Skeletal muscle cell (primary cell): ENCODE results near the gene SMG7.
"Not testable (repeated sequence)": the region's sequence is repeated elsewhere in the genome, so short reads cannot be mapped to it uniquely, and the experiment has no call there.

Experiments used
- DNase-seq: peaks from one replicate; pipeline ENCODE4 v3.0.0-alpha.2; 2010; ENCODE audit warnings: low read depth
- H3K4me3 ChIP-seq: 2 replicates; pipeline ENCODE4 v1.5.1; 2011; ENCODE audit warnings: low read depth, mild to moderate bottlenecking, control low read depth, low read length, moderate library complexity

SMG7 gene, protein sequence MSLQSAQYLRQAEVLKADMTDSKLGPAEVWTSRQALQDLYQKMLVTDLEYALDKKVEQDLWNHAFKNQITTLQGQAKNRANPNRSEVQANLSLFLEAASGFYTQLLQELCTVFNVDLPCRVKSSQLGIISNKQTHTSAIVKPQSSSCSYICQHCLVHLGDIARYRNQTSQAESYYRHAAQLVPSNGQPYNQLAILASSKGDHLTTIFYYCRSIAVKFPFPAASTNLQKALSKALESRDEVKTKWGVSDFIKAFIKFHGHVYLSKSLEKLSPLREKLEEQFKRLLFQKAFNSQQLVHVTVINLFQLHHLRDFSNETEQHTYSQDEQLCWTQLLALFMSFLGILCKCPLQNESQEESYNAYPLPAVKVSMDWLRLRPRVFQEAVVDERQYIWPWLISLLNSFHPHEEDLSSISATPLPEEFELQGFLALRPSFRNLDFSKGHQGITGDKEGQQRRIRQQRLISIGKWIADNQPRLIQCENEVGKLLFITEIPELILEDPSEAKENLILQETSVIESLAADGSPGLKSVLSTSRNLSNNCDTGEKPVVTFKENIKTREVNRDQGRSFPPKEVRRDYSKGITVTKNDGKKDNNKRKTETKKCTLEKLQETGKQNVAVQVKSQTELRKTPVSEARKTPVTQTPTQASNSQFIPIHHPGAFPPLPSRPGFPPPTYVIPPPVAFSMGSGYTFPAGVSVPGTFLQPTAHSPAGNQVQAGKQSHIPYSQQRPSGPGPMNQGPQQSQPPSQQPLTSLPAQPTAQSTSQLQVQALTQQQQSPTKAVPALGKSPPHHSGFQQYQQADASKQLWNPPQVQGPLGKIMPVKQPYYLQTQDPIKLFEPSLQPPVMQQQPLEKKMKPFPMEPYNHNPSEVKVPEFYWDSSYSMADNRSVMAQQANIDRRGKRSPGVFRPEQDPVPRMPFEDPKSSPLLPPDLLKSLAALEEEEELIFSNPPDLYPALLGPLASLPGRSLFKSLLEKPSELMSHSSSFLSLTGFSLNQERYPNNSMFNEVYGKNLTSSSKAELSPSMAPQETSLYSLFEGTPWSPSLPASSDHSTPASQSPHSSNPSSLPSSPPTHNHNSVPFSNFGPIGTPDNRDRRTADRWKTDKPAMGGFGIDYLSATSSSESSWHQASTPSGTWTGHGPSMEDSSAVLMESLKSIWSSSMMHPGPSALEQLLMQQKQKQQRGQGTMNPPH

DNA sequence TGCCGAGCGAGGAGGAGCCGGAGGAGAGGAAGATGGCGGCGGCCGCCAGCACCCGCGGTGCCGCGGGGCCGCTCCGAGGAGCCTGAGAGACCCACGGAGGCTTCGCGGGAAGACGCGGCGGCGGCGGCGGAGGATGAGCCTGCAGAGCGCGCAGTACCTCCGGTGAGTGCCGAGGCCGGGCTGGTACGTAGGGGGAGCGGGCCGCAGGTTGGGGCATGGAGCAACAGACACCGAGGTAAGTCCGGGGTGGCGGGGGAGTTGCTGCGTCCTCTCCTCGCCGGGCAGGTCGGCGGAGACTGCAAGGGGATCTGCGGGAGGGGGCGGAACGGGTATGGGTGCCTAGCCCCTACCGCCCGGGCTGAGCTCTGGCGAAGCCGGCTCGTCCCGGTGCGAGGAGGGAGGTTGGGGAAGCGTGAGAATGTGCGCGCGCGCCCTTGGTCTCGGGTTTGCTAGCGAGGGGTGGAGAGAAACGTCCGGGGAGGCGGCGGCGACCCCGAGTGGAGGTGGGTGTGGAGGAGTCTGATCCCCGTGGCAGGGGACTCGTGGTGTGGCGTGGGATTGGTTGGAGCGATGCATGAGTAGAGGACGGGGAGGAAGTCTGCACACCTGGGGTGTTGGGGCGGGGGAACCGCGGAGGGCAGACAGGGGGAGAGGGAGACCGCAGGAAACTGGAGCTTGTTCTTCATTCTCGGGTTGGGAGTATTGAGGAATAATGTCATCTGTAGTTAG, at the start of gene SMG7:
TSS of gene SMG7 (plus strand) at position 12 of the 729 bp plus-strand sequence. CDS start at position 134, 122 bp downstream.
- no peak for DNase-seq

DNA sequence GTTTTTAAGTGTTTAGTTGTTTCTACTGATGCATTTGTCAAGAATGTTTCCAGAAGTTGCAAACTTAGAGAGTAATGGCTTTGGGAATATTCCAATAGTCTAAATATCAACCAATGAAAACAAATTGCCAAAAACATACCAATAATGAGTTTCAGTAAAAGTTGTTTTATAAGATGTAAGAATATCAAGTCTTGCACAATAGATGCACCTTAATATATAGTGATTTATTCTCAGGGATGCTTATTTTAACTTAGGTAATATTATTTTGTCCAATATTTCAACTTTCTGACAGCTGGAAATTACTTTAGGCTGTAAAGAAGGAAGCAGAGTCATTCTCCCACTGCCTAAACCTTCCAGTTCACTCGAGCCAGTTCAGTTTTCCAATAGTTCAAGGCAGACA, 48.8 kb upstream of the SMG7 start:
- no peak overlapping the region for H3K4me3 ChIP-seq
- no peak for DNase-seq

More for the DNA sequence above, at the start of gene SMG7:
- H3K4me3 ChIP-seq, result peak within 1 kb of the TSS; percentile 86

DNA sequence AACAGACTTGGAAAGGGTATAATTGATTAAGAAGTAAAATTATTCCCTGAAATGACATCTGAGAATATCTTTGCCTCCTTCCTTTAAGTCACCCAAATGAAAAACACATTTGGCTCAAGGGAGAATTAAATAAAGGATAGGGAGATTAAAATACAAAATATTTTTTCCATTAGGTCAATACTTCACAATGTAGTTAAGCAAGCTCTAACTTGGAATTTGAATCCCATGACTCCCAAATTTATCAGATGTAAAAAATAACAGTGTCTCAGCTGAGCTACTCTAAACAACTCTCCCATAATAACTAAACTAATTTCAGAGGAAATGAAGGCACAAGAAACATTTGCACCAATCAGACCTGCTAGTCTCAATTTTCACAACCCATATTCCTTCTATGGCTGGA, 47.6 kb upstream of the SMG7 start:
- no peak for DNase-seq
- H3K4me3 ChIP-seq, result no peak overlapping the region

DNA sequence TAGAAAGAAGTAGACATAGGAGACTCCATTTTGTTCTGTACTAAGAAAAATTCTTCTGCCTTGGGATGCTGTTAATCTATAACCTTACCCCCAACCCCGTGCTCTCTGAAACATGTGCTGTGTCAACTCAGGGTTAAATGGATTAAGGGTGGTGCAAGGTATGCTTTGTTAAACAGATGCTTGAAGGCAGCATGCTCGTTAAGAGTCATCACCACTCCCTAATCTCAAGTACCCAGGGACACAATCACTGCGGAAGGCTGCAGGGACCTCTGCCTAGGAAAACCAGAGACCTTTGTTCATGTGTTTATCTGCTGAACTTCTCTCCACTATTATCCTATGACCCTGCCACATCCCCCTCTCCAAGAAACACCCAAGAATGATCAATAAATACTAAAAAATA, 44.7 kb upstream of the SMG7 start:
- DNase-seq, H3K4me3 ChIP-seq: not testable (repeated sequence)

DNA sequence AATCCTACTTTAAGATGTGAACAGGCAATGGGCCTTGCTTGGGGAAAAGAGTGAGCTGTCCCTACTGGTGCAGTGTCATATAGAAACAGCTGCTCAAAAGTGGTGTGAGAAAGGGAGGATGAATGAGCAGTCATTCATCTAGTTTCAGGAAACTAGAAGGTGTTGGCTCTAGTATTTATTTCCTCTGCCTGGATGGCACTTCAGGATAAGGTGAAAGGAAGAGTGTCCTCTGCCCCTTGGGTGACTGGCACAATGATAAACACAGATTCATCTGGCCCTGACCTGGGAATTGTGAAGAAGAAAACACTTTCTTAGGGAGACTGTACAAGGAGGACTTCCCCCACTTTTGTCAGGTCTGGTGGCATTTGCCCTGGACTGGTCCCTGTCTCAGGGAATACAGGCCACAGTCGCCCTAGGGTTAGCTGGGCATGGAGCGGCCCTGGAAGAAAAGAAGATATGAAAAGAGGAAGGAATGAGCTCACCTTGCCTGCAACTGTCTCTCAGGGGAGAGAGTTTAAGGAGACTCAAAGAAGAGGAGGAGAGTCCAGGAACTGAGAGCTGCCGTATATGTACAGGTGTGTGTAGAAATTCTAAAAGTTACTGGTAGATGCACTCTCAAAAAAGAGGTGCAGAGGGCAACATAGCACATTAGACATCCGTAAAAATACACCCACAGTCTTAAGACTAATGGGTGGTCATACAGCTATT, 40.3 kb upstream of the SMG7 start:
- no peak overlapping the region for H3K4me3 ChIP-seq
- DNase-seq, result no peak

DNA sequence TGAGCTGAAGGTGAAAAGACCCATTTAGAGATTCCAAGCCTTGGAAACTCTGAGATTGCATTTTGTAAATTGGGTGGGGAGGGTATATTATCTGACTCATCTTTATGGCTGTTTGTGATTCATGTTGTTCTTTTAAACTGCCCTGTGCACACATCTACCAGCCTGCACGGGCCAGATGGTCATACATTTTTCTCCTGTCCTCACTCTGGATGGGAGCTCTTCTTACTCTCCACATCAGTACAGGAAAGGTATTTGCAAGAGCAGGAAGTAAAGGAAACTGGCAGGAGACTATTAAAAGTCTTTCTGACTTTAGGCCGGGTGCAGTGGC, 39.8 kb upstream of the SMG7 start:
- no peak for DNase-seq
- no peak overlapping the region for H3K4me3 ChIP-seq

DNA sequence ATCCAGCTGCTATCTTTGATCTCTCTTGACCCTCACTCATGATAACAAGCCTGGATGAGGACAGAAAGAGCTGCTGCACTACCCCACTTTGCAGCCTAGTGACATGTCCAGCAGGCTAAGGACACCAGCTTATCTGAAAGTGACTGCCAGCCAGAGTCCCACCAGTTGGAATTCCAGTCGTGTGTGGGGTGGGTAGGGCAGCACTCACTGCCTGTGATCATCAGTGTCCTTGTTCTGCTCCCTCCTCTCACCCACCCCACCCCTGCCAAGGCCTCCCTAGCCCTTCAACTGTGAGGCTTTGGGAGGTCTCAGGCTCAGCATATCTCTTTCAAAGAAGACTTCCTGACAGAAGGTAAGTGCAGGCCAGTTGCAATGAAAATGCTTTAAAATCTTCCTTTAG, 38.6 kb upstream of the SMG7 start:
- no peak for DNase-seq
- no peak overlapping the region for H3K4me3 ChIP-seq

DNA sequence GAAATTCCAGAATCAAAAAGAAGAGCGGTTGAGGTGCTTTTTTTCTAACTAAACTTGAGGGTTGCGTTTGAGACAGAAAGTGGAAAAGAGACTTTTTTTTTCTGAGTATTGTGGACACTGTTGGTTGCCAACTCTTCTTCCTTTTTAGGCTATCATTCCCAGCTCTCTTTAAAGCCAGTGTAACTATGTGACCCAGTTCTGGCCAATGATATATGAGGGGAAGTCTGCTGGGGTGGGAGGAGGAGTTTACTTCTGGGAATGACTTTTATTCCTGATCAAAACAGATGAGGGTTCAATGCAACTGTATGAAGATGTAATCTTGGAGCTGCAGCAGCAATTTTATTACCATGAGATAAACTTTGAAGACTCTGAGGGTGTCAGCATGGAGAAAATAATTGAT, 36.8 kb upstream of the SMG7 start:
- DNase-seq, result no peak
- H3K4me3 ChIP-seq, result no peak overlapping the region

DNA sequence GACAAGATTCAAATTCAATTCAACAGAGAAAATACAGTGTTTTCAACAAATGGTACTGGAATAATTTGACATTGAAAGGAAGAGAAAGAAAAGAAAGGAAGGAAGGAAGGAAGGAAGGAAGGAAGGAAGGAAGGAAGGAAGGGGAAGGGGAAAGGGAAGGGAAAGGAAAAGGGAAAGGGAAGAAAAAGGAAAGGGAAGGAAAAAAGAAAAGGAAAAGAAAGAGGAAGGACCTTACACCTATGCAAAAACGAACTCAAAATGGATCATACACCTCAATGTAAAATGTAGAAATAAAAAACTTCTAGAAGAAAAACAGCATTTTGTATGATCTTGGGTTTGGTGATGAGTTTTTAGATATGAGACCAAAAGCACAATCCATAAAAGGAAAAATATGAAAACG, 34.2 kb upstream of the SMG7 start:
- DNase-seq, result no peak
- no peak overlapping the region for H3K4me3 ChIP-seq

DNA sequence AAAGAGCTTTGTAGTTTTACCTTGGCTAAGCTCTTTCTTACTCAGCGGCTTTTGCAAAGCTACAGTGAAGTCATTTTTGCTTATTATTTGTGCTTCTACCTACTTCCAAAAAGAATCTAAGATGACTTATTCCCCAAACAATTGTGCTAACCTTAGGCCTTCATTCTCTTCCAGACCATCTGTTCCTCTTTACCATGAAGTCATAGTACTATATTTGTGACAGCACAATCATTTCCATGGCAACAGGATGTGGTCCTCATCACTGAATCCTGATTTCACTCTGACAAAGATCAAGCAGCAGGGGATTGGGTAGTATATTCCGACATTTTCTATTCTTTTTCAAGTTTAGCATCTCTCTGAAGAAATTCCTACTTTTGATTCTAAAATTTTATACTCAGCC, 29.3 kb upstream of the SMG7 start:
- H3K4me3 ChIP-seq, result no peak overlapping the region
- peak; percentile 0 for DNase-seq

DNA sequence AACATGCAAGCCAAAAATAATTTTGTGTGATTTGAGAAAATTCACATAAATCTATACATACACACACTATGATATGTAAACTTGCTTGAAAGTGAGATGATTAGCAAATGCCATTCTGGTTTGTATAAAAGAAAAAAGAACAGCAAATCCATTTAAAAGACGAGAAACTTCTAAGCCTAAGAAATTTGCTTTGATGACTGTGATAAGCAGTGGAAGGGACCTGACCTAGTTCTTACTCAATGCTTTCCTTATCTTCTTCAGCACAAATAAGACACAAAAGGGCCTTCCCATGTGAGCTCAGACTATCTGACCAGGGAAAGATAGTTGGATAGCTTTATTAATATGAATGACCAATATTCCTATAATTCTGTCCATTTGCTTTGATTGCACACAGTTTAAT, 28.8 kb upstream of the SMG7 start:
- H3K4me3 ChIP-seq, result no peak overlapping the region
- no peak for DNase-seq

DNA sequence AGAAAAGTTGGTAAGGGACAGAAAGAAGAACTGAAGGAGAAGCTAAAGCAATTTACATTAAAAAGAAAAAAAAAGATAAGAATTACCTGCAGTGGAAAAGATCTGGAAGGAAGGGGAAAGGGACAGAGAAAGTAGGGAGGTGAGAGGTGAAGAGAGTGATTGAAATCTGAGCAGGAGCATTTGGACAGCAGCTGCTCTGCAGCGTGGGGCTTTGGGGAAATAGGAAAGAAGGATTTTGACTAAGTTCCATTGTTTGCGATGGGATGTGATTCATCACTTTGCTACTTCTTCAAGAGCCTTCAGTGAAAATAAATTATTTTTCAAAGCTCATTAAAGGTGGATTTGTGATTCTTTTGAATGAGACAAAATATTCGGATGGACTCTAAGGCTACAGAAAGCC, 28.1 kb upstream of the SMG7 start:
- DNase-seq, result peak; percentile 21
- H3K4me3 ChIP-seq, result no peak overlapping the region

DNA sequence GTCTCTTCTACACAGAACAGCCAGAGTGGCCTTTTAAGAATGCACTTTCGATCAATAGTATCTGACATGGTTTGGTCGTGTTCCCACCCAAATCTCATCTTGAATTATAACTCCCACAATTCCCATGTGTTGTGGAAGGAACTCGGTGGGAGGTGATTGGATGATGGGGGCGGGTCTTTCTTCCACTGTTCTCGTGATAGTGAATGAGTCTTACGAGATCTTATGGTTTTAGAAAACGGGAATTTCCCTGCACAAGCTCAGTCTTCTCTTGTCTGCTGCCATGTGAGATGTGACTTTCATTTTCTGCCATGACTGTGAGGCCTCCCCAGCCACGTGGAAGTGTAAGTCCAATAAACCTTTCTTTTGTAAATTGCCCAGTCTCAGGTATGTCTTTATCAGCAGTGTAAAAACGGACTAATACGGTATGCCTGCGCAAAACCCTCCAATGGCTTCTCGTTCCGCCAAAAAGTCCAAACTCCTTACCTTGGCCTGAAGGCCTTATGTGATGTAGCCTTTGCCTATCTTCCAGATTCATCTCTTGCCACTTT, 23.0 kb upstream of the SMG7 start:
- no peak for DNase-seq
- no peak overlapping the region for H3K4me3 ChIP-seq

DNA sequence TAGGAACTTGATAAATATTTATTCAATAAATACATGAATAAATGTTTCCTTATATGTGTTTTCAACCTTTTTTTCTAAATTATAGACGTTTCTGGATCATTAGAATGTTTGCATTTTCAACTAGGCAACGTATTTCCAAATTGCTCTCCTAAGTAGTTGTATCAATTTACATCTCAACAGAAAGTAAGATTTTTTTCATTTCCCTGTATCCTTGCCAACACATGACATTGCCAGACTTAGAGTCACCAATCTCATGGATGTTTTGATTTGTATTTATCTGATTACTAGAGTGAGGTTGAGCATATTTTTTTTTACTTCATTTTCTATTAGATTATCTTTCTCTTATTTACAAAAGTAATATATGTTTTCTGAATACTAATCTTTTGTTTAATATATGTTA, 22.2 kb upstream of the SMG7 start:
- DNase-seq, result no peak
- H3K4me3 ChIP-seq, result no peak overlapping the region

DNA sequence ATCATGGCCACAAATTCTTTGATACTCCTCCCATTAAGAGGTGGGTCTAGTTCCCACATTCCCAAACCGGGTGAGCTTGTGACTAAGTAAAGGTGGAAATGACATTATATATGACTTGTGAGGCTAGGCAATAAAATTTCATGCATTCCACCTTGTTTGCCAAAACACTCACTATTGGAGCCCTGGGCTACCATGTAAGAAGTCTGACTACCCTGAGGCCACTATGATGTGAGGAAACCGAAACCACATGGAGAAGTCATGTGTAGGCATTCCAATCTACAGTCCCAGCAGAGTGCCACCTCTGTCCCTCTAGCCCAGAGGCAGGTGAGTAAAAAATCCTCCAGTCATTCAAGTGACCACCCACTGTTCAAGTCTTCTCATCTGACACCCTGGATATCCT, 17.9 kb upstream of the SMG7 start:
- H3K4me3 ChIP-seq, result no peak overlapping the region
- no peak for DNase-seq

DNA sequence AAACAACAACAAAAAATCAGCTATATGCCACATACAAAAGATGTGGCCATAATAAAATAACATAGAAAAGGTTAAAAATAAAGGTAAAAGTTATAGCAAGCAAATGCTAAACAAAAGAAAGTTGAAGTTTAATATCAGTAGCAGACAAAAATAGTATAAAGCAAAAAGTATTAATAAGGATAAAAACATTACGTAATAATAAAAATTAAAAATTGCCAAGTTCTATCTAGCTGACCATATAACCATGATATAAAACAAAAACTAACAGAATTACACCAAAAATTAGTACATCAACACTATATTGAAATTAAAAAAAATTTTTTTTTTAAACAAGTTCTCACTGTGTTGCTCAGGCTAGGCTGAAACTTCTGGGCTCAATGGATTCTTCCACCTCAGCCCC, 15.5 kb upstream of the SMG7 start:
- H3K4me3 ChIP-seq, result no peak overlapping the region
- no peak for DNase-seq

DNA sequence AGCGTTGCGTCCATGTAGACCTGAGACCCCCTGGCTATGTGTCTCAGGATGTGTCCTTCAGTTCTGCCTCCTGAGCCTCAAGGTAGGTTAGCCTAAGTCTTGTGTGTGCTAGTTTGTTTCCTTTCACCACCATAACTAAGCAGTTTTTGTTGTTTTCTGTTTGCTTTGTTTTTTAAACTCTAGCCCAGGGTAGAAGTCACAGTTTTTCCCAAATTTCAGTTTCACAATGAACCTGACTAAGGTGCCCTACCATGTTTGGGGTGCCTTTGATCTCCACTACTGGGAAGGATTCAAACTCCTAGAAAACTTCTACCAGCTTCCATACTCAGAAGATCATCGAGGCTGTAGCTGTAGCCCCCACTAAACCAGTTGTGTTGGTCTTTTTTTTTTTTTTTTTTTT, 14.8 kb upstream of the SMG7 start:
- H3K4me3 ChIP-seq, result no peak overlapping the region
- DNase-seq, result no peak

DNA sequence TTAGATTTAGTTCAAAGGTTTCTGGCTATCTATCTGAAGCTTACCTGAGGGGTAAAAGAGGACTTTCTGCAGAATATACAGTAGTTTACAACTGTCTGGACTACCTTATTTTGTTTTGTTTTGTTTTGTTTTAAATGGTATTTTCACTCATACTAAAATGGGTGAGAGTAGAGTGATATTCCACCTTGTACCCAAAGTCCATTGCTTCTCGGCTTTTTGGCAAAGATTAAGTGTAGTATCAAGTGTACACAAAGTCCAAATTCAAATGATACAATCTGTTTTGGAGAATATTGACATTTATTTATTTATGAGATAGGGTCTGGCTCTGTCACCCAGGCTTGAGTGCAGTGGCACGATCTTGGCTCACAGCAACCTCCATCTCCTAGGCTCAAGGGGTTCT, 11.7 kb upstream of the SMG7 start:
- DNase-seq, result no peak
- no peak overlapping the region for H3K4me3 ChIP-seq

DNA sequence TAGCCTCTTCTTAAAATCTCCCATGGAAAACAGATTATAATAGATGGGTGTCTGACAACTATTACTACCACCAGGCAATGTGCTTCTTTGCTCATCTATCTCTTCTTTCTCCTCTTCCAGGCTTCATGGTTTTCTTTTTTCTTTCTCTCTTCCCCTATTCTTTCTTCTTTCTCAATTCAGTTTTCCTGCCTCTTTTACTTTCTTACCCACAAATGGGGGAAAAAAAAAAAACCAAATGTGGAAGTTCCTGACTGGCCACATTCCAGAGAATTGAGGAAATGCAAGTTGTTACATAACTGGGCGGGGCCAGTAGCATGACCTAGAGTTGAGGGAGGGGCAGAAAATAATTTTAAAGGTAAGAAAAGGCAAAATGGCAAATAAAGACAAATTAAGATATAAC, 10.9 kb upstream of the SMG7 start:
- H3K4me3 ChIP-seq, result no peak overlapping the region
- no peak for DNase-seq
